K562 (cell line): Measurements from ENCODE around the gene MOG. TPM values are rescaled to one million over a fixed set of nuclear protein-coding genes. Genes with fewer than 3 reads are reported as not detected.
A peak's percentile ranks its signal among the peaks of the same experiment; 100 is the strongest.

Experiments used
- ATAC-seq: fragments of 200-7000 bp; cut with Tn5 transposase; 3 replicates; pipeline ENCODE4 v1.9.1; 2020; ENCODE audit warnings: moderate library complexity
- BruUV-seq: library from RNA; stranded (reverse); fragments of 400-500 nt; replicated peaks from 2 replicates; lab custom pipeline; 2021; lab: Mats Ljungman, UMichigan
- CTCF ChIA-PET: fragments of 300-600 bp; formaldehyde crosslinking; extraction: SDS; loops from one replicate; lab custom pipeline; 2021; ENCODE audit warnings: low intra/inter-chr PET ratio; lab: Yijun Ruan, JAX
- POLR2A ChIA-PET: fragments of 300-600, 350-650 bp; sonication (Branson Sonifier 250); formaldehyde crosslinking; extraction: SDS; loops from one replicate; lab custom pipeline; 2021; ENCODE audit warnings: antibody characterized with exemption, inconsistent platforms; lab: Yijun Ruan, JAX
- DNase-seq, 4 experiments: peaks; one replicate each; pipeline versions ENCODE4 v3.0.0 to v3.0.0-alpha.2; 2011 to 2018; ENCODE audit warnings: low spot score in 3 of 4, mixed read lengths in 3 of 4; ENCODE audit errors: extremely low read depth in 1 of 4
- FAIRE-seq: peaks from 2 replicates; lab custom pipeline; 2011; peaks lifted over from hg19 to GRCh38; lab: Jason Lieb, UNC
- H2AFZ ChIP-seq: 2 replicates; pipeline ENCODE4 v1.6.0; 2011; ENCODE audit warnings: low read depth, low read length, control low read depth, inconsistent platforms
- H3K27ac ChIP-seq: fragments of 200-600 bp; 3 replicates; pipeline ENCODE4 v1.8.0; 2011; ENCODE audit warnings: low read depth, mild to moderate bottlenecking, control low read depth, inconsistent platforms, low read length, moderate library complexity, mixed read lengths; ENCODE audit errors: extremely low read depth
- H3K27me3 ChIP-seq, 2 experiments: fragments of 300-600 bp in 1 of 2; 2 replicates in 1 of 2; 3 replicates in 1 of 2; pipeline versions ENCODE4 v1.6.0 to v1.8.0; 2011; ENCODE audit warnings: inconsistent platforms in 2 of 2, low read length in 2 of 2, mild to moderate bottlenecking in 1 of 2, mixed read lengths in 1 of 2, moderate library complexity in 1 of 2; ENCODE audit not compliant: control insufficient read depth in 2 of 2, insufficient read depth in 2 of 2
- H3K36me3 ChIP-seq: fragments of 300-600 bp; 3 replicates; pipeline ENCODE4 v1.8.0; 2011; ENCODE audit warnings: mild to moderate bottlenecking, low read length, inconsistent platforms; ENCODE audit not compliant: control insufficient read depth, insufficient read depth
- H3K4me1 ChIP-seq, 2 experiments: fragments of 200-600 bp in 1 of 2; replicated peaks in 1 of 2; 2 replicates in 1 of 2; 3 replicates in 1 of 2; pipeline versions ENCODE4 v1.5.1 to v1.8.0; 2011; ENCODE audit warnings: inconsistent platforms in 2 of 2, low read length in 2 of 2, mild to moderate bottlenecking in 1 of 2, mixed read lengths in 1 of 2, moderate library complexity in 1 of 2; ENCODE audit not compliant: control insufficient read depth in 2 of 2, insufficient read depth in 2 of 2
- H3K4me2 ChIP-seq: 2 replicates; pipeline ENCODE4 v1.6.1; 2011; ENCODE audit warnings: low read length, control low read depth, inconsistent platforms, mixed read lengths; ENCODE audit not compliant: insufficient read depth
- H3K4me3 ChIP-seq: fragments of 200-600 bp; sonication (generic), shearing (Covaris generic); 2 replicates; pipeline ENCODE4 v1.5.1; 2016; ENCODE audit warnings: control low read depth, inconsistent platforms
- H3K79me2 ChIP-seq: fragments of 200-600 bp; 3 replicates; pipeline ENCODE4 v1.8.0; 2011; ENCODE audit warnings: low read length, inconsistent platforms; ENCODE audit not compliant: control insufficient read depth, insufficient read depth
- H3K9ac ChIP-seq, 2 experiments: 2 replicates each; pipeline versions ENCODE4 v1.6.0 to v1.6.1; 2011; ENCODE audit warnings: low read depth in 2 of 2, low read length in 2 of 2, control low read depth in 1 of 2, inconsistent platforms in 1 of 2, mild to moderate bottlenecking in 1 of 2, mixed read lengths in 1 of 2; ENCODE audit not compliant: insufficient read depth in 1 of 2
- H3K9me1 ChIP-seq: one replicate; pipeline ENCODE4 v1.6.0; 2011; ENCODE audit warnings: inconsistent platforms, mild to moderate bottlenecking, low read length, moderate library complexity; ENCODE audit not compliant: control insufficient read depth, insufficient read depth
- H3K9me3 ChIP-seq: replicated peaks from 2 replicates; pipeline ENCODE4 v1.5.1; 2011; ENCODE audit warnings: low read depth, low read length, inconsistent platforms; ENCODE audit not compliant: control insufficient read depth, insufficient read depth
- H4K20me1 ChIP-seq: replicated peaks from 2 replicates; pipeline ENCODE4 v1.6.1; 2011; ENCODE audit warnings: low read length, inconsistent platforms, mixed read lengths; ENCODE audit not compliant: control insufficient read depth, insufficient read depth
- MEF2A ChIP-seq: IDR thresholded peaks from 2 replicates; pipeline ENCODE4 v1.6.1; 2011; ENCODE audit warnings: low read depth, mild to moderate bottlenecking, low read length, moderate library complexity; ENCODE audit not compliant: control insufficient read depth
- MEF2D ChIP-seq: conservative IDR thresholded peaks from 2 replicates; pipeline ENCODE4 v1.6.1; 2016; ENCODE audit warnings: low read depth, missing genetic modification characterization, missing compliant biosample characterization
- SMARCB1 ChIP-seq: IDR thresholded peaks from 2 replicates; pipeline ENCODE4 v1.6.1; 2011; ENCODE audit warnings: improper control_type of control experiment, low read depth; ENCODE audit not compliant: insufficient read length
- ZFP36 ChIP-seq: fragments of 150-350 bp; IDR thresholded peaks from 2 replicates; pipeline ENCODE4 v1.6.1; 2018; ENCODE audit warnings: low read length, low read depth; ENCODE audit not compliant: partially characterized antibody
- WGBS: fragments of 100-300 bp; shearing (Covaris generic); methylation state at CpG from one replicate; pipeline ENCODE4 v1.1.6; 2016; ENCODE audit warnings: low coverage, mixed read lengths; ENCODE audit not compliant: insufficient coverage; ENCODE audit errors: missing lambda C conversion rate; 5-methylcytosine and 5-hydroxymethylcytosine counted together
- in situ Hi-C: fragments of 300-500 bp; cut with MboI; formaldehyde crosslinking; loops from 4 replicates; pipeline ENCODE4 v1.15.0; 2018; ENCODE audit warnings: inconsistent platforms, mixed read lengths
- intact Hi-C: fragments of 100-400 bp; cut with micrococcal nuclease; formaldehyde crosslinking; loops from 2 replicates; pipeline ENCODE4 v1.14.2; 2022
- polyA plus RNA-seq, 8 experiments: library from polyadenylated mRNA; depleted of rRNA in 4 of 8; stranded (reverse) in 5 of 8; unstranded in 3 of 8; fragments of >200 nt; fragmentation: Nextera tagmentation in 2 of 8; fragmentation: Illumina TruSeq in 1 of 8; extraction: Ambion mirVana in 2 of 8; extraction: Trizol in 1 of 8; gene quantifications; 2 replicates each; pipeline versions ENCODE4 v1.2.1 to v1.2.3, GENCODE V29; 2011 to 2014; ENCODE audit warnings: inconsistent platforms in 1 of 8, missing spikeins in 1 of 8
- total RNA-seq, 7 experiments: library from RNA; depleted of rRNA in 6 of 7; stranded (reverse); fragments of >200 nt in 6 of 7; fragmentation: Illumina TruSeq in 2 of 7; extraction: Trizol in 2 of 7; gene quantifications; 2 replicates each; pipeline versions ENCODE4 v1.2.1 to v1.2.3, GENCODE V29; 2011 to 2021; ENCODE audit warnings: low replicate concordance in 1 of 7
- TF ChIP-seq, protein P1 (sequence below), 2 experiments: fragments of 450-650 bp; formaldehyde crosslinking in 1 of 2; IDR thresholded peaks; 2 replicates each; pipeline versions ENCODE4 v1.4.0 to v1.6.1; 2014 to 2020; ENCODE audit warnings: mild to moderate bottlenecking in 2 of 2, borderline replicate concordance in 1 of 2, low read depth in 1 of 2
- TF ChIP-seq, protein P2 (sequence below): fragments of 250-450 bp; sonication (Bioruptor Pico); IDR thresholded peaks from 2 replicates; pipeline ENCODE4 v1.8.0; 2021; ENCODE audit warnings: borderline replicate concordance, mild to moderate bottlenecking, moderate library complexity; ENCODE audit not compliant: poor library complexity, severe bottlenecking

Gene MOG
- total and polyA plus RNA-seq, 9 of the 15 experiments (the other 6 are each of a cell fraction or from before 2014, with no cell fraction given), result not detected

DNA sequence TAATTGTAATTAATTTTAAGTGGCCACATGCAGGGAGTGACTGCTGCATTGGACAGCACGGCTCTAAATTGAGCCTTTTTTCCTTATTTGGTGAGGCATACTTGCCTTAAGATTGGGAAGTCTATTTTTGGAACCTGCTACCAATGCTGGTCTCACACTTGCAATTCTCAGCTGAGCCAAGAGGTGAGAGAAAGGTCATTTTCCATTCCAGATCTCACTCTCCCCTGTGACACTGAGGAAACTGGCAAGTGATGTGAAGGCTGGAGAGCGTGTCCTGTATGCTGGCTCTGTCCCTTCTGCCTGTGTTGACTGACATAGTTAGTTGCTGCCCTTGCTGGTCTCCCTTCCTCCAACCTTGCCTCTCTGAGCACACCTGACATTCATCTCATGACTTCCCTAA is 735 bp upstream of the MOG start:
- in situ Hi-C loops, result no loop called here
- H2AFZ ChIP-seq, result no peak overlapping the region
- no peaks in the 10 kb centered on the region for H3K9me3 ChIP-seq
- H3K27me3 ChIP-seq, result peaks cover 35 to 55% of the 10 kb centered on the region in 2 experiments
- 0% methylated on average over 2 of the region's 2 CpGs for WGBS
- FAIRE-seq, result no peak
- H4K20me1 ChIP-seq, result no peaks in the 10 kb centered on the region
- DNase-seq, result no peak
- no peak overlapping the region for H3K9ac ChIP-seq
- no peak overlapping the region for H3K27ac ChIP-seq
- no peaks in the 10 kb centered on the region for H3K36me3 ChIP-seq
- POLR2A ChIA-PET, result interaction anchor here (0.7 kb wide), 2 partner anchors 25 to 561 kb away, joined by 3 read pairs; no protein-coding TSS in a partner anchor
- BruUV-seq, result no TSS peak
- no peak for TF ChIP-seq ZFP36
- TF ChIP-seq, protein P1, sequence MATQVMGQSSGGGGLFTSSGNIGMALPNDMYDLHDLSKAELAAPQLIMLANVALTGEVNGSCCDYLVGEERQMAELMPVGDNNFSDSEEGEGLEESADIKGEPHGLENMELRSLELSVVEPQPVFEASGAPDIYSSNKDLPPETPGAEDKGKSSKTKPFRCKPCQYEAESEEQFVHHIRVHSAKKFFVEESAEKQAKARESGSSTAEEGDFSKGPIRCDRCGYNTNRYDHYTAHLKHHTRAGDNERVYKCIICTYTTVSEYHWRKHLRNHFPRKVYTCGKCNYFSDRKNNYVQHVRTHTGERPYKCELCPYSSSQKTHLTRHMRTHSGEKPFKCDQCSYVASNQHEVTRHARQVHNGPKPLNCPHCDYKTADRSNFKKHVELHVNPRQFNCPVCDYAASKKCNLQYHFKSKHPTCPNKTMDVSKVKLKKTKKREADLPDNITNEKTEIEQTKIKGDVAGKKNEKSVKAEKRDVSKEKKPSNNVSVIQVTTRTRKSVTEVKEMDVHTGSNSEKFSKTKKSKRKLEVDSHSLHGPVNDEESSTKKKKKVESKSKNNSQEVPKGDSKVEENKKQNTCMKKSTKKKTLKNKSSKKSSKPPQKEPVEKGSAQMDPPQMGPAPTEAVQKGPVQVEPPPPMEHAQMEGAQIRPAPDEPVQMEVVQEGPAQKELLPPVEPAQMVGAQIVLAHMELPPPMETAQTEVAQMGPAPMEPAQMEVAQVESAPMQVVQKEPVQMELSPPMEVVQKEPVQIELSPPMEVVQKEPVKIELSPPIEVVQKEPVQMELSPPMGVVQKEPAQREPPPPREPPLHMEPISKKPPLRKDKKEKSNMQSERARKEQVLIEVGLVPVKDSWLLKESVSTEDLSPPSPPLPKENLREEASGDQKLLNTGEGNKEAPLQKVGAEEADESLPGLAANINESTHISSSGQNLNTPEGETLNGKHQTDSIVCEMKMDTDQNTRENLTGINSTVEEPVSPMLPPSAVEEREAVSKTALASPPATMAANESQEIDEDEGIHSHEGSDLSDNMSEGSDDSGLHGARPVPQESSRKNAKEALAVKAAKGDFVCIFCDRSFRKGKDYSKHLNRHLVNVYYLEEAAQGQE (IDR thresholded peaks at IDR 0.05; ENCODE audit: borderline replicate concordance), result no peak
- TF ChIP-seq, protein P1 (CRISPR knock-in tag; IDR thresholded peaks at IDR 0.05; ENCODE audit: low read depth), result no peak
- TF ChIP-seq SMARCB1, result no peak
- TF ChIP-seq, protein P2, sequence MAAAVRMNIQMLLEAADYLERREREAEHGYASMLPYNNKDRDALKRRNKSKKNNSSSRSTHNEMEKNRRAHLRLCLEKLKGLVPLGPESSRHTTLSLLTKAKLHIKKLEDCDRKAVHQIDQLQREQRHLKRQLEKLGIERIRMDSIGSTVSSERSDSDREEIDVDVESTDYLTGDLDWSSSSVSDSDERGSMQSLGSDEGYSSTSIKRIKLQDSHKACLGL, result no peak
- peak; percentile 17; the same call in 1 of the 2 replicates for TF ChIP-seq MEF2A
- TF ChIP-seq MEF2D (tag), result 0 out of 2 replicates have a peak, but pooled peaks have one; percentile 54
- TF ChIP-seq, all 486 proteins: peak for 2
- Histone ChIP-seq H3K4me2 (no peak overlapping the region), H3K9me1 (no peaks in the 10 kb centered on the region), H3K4me1 (no peaks in the 10 kb centered on the region), H3K4me3 (no peak overlapping the region), H3K79me2 (no peaks in the 10 kb centered on the region)
- no peak for ATAC-seq
- CTCF ChIA-PET, result no interaction called here
- intact Hi-C loops, result no loop called here
